Spleen (tissue), 11 donors: ENCODE results near the gene DCP1A. TPM values are rescaled to one million over a fixed set of nuclear protein-coding genes. Genes with fewer than 3 reads are reported as not detected.

Experiments used
- DNase-seq: peaks from one replicate; pipeline ENCODE4 v3.0.0-alpha.2; 2020
- H3K27ac ChIP-seq, 8 donors: fragments of 200-600 bp; sonication (generic) in 7 of 8; 1 replicate in 4 of 8; 2 replicates in 4 of 8; pipeline versions ENCODE4 v1.5.0 to v1.8.0; 2016 to 2021; ENCODE audit warnings: inconsistent platforms in 4 of 8, mild to moderate bottlenecking in 4 of 8, moderate library complexity in 1 of 8
- H3K27me3 ChIP-seq, 7 donors: fragments of 200-600 bp; sonication (generic) in 6 of 7; replicated peaks in 1 of 7; 1 replicate in 4 of 7; 2 replicates in 3 of 7; pipeline versions ENCODE4 v1.5.0 to v1.8.0; 2016 to 2021; ENCODE audit warnings: inconsistent platforms in 3 of 7, mild to moderate bottlenecking in 1 of 7
- H3K36me3 ChIP-seq, 6 donors: fragments of 200-600 bp; sonication (generic) in 5 of 6; 1 replicate in 4 of 6; 2 replicates in 2 of 6; pipeline versions ENCODE4 v1.5.0 to v1.8.0; 2016 to 2021; ENCODE audit warnings: inconsistent platforms in 2 of 6
- H3K4me1 ChIP-seq, 6 donors: fragments of 200-600 bp; sonication (generic) in 5 of 6; 1 replicate in 3 of 6; 2 replicates in 3 of 6; pipeline versions ENCODE4 v1.5.0 to v1.8.0; 2016 to 2021; ENCODE audit warnings: inconsistent platforms in 3 of 6
- H3K4me3 ChIP-seq, 8 donors: fragments of 200-600 bp; sonication (generic) in 7 of 8; 1 replicate in 4 of 8; 2 replicates in 4 of 8; pipeline versions ENCODE4 v1.5.0 to v1.8.0; 2016 to 2021; ENCODE audit warnings: inconsistent platforms in 4 of 8, mild to moderate bottlenecking in 4 of 8, moderate library complexity in 2 of 8
- H3K9me3 ChIP-seq, 8 donors: fragments of 200-600 bp; sonication (generic) in 7 of 8; 1 replicate in 4 of 8; 2 replicates in 4 of 8; pipeline versions ENCODE4 v1.5.0 to v1.8.0; 2016 to 2021; ENCODE audit warnings: inconsistent platforms in 4 of 8
- CTCF ChIP-seq, 11 experiments: fragments of 200-600 bp in 7 of 11; fragments of 450-650 bp in 4 of 11; sonication (generic) in 4 of 11; IDR thresholded peaks in 8 of 11; conservative IDR thresholded peaks in 3 of 11; 1 replicate in 7 of 11; 2 replicates in 4 of 11; pipeline versions ENCODE4 v1.4.0 to v1.8.0; 2016 to 2021; ENCODE audit warnings: antibody characterized with exemption in 11 of 11, inconsistent platforms in 4 of 11, mild to moderate bottlenecking in 1 of 11
- POLR2A ChIP-seq, 3 donors: fragments of 450-650 bp; IDR thresholded peaks; one replicate each; pipeline ENCODE4 v1.5.1; 2017; ENCODE audit warnings: antibody characterized with exemption in 3 of 3, mild to moderate bottlenecking in 1 of 3
- POLR2AphosphoS5 ChIP-seq, 3 donors: sonication (generic); formaldehyde crosslinking; IDR thresholded peaks; one replicate each; pipeline ENCODE4 v1.5.1; 2017; ENCODE audit warnings: antibody characterized with exemption in 3 of 3
- WGBS, 5 donors: extraction: QIAGEN DNeasy Blood & Tissue Kit in 3 of 5; methylation state at CpG; one replicate each; pipeline versions ENCODE4 v1.1.5 to v1.1.7; 2013 to 2018; 5-methylcytosine and 5-hydroxymethylcytosine counted together
- intact Hi-C: fragments of 100-400 bp; cut with DNase I; formaldehyde crosslinking; loops from one replicate; pipeline ENCODE4 v1.15.0; 2023; ENCODE audit warnings: low total_unique reads
- polyA plus RNA-seq, 3 donors: library from polyadenylated mRNA; stranded (reverse); fragments of 200-250 nt; gene quantifications; one replicate each; pipeline ENCODE4 v1.2.1, GENCODE V29; 2013
- total RNA-seq, 7 donors: library from RNA; depleted of rRNA in 3 of 7; stranded (reverse); fragments of >200 nt in 3 of 7; fragmentation: NEBNext Ultra II Directional in 4 of 7; extraction: Animal tissue kit (Norgen Biotek cat#: 25700) in 4 of 7; gene quantifications; one replicate each; pipeline versions ENCODE4 v1.1.0 to v1.2.1, GENCODE V29; 2016 to 2021
- donor health status: healthy with polysubstance abuse.
- donor health status: DM: no; HTN: no; CAD: no; lungs with moderate emphysema.
- donor health status: DM: no; HTN: no; CAD: no.
- donor health status: Bipolar disorder and iron deficiency.
- donor health status: healthy.
- donor health status: DM: no; HTN: no; CAD: no.
- donor health status: DM: yes; HTN: yes; CAD: no.

DCP1A gene
- total and polyA plus RNA-seq, 10 donors, result 4.0 to 28.1 (median 23.3) TPM

- no peak overlapping the region for H3K4me3 ChIP-seq
- TF ChIP-seq POLR2AphosphoS5 (IDR thresholded peaks at IDR 0.05) (no peak), CTCF (IDR thresholded peaks at IDR 0.05 in 8 of 11, conservative IDR thresholded peaks at IDR 0.05 in 3 of 11) (no peak), POLR2A (IDR thresholded peaks at IDR 0.05) (no peak)
- no peaks in the 10 kb centered on the region for H3K4me1 ChIP-seq
- H3K27ac ChIP-seq, result no peak overlapping the region
- no peaks in the 10 kb centered on the region for H3K36me3 ChIP-seq
- H3K9me3 ChIP-seq, result no peaks in the 10 kb centered on the region
- WGBS, 5 donors, result 68 to 92% (median 72%) methylated on average over 1 of the region's 1 CpG
- H3K27me3 ChIP-seq, result peaks cover 0 to 17% (median 0%) of the 10 kb centered on the region in 7 donors
- no peak for DNase-seq
- intact Hi-C loops, result no loop called here
Observed at GRCh38 chr3:53380306-53380705, 33.0 kb upstream of the DCP1A start.

GRCh38 chr3:53379898-53380297 lies 32.6 kb upstream of the DCP1A start:
- Histone ChIP-seq H3K4me1 (no peaks in the 10 kb centered on the region), H3K4me3 (no peak overlapping the region), H3K9me3 (no peaks in the 10 kb centered on the region), H3K27ac (no peak overlapping the region), H3K36me3 (no peaks in the 10 kb centered on the region), H3K27me3 (peaks cover 0 to 17% (median 0%) of the 10 kb centered on the region in 7 donors)
- DNase-seq, result no peak
- 68 to 79% (median 77%) methylated on average over 1 of the region's 1 CpG for WGBS, 5 donors
- TF ChIP-seq POLR2AphosphoS5 (IDR thresholded peaks at IDR 0.05) (no peak), CTCF (IDR thresholded peaks at IDR 0.05 in 8 of 11, conservative IDR thresholded peaks at IDR 0.05 in 3 of 11) (no peak), POLR2A (IDR thresholded peaks at IDR 0.05) (no peak)
- intact Hi-C loops, result loop anchor here (5.0 kb wide), 1 partner anchor 332 kb away; no protein-coding TSS in a partner anchor

- Histone ChIP-seq H3K4me1 (no peaks in the 10 kb centered on the region), H3K36me3 (no peaks in the 10 kb centered on the region), H3K27ac (no peak overlapping the region), H3K9me3 (no peaks in the 10 kb centered on the region), H3K4me3 (no peak overlapping the region), H3K27me3 (peaks cover 0 to 27% (median 0%) of the 10 kb centered on the region in 7 donors)
- intact Hi-C loops, result loop anchor here (5.0 kb wide), 1 partner anchor 335 kb away; no protein-coding TSS in a partner anchor
- TF ChIP-seq POLR2AphosphoS5 (IDR thresholded peaks at IDR 0.05) (no peak), POLR2A (IDR thresholded peaks at IDR 0.05) (no peak), CTCF (IDR thresholded peaks at IDR 0.05 in 8 of 11, conservative IDR thresholded peaks at IDR 0.05 in 3 of 11) (no peak)
- no peak for DNase-seq
- WGBS, 5 donors, result 55 to 74% (median 63%) methylated on average over 4 of the region's 4 CpGs
Observed at GRCh38 chr3:53377794-53378193, 30.5 kb upstream of the DCP1A start.

- H3K36me3 ChIP-seq, result no peaks in the 10 kb centered on the region
- intact Hi-C loops, result loop anchor here (5.0 kb wide), 1 partner anchor 336 kb away; no protein-coding TSS in a partner anchor
- H3K4me1 ChIP-seq, result no peaks in the 10 kb centered on the region
- H3K27me3 ChIP-seq, result peaks cover 0 to 28% (median 0%) of the 10 kb centered on the region in 7 donors
- DNase-seq, result no peak
- no peak overlapping the region for H3K27ac ChIP-seq
- H3K9me3 ChIP-seq, result no peaks in the 10 kb centered on the region
- no peak for TF ChIP-seq POLR2AphosphoS5 (IDR thresholded peaks at IDR 0.05)
- TF ChIP-seq CTCF (IDR thresholded peaks at IDR 0.05 in 8 of 11, conservative IDR thresholded peaks at IDR 0.05 in 3 of 11), result no peak
- no peak for TF ChIP-seq POLR2A (IDR thresholded peaks at IDR 0.05)
- WGBS, 5 donors, result 86 to 93% (median 88%) methylated on average over 3 of the region's 3 CpGs
- H3K4me3 ChIP-seq, result no peak overlapping the region
Observed at GRCh38 chr3:53376679-53377078, 29.3 kb upstream of the DCP1A start.
